Measurements from ENCODE around the gene NDUFC2.

DNA sequence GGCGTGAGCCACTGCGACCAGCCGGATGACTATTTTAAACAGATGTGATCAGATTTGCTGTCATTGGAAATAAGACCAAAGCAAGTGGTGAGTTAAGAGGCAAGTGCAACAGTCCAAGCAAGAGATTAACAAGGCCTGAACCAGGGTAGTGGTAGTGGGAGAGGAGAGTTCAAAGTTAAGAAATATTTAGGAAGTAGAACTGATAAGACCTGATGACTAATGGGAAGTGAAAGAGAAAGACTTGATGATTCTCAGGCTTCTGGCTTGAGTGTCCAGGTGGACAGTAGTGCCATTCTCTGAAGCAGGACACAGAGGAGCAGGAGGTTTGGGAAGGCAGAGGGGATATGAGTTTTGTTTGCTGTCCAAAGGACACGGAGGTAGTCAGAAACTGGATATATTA, 7.2 kb downstream of the NDUFC2 start:
- TF ChIP-seq, protein P1, sequence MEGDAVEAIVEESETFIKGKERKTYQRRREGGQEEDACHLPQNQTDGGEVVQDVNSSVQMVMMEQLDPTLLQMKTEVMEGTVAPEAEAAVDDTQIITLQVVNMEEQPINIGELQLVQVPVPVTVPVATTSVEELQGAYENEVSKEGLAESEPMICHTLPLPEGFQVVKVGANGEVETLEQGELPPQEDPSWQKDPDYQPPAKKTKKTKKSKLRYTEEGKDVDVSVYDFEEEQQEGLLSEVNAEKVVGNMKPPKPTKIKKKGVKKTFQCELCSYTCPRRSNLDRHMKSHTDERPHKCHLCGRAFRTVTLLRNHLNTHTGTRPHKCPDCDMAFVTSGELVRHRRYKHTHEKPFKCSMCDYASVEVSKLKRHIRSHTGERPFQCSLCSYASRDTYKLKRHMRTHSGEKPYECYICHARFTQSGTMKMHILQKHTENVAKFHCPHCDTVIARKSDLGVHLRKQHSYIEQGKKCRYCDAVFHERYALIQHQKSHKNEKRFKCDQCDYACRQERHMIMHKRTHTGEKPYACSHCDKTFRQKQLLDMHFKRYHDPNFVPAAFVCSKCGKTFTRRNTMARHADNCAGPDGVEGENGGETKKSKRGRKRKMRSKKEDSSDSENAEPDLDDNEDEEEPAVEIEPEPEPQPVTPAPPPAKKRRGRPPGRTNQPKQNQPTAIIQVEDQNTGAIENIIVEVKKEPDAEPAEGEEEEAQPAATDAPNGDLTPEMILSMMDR (conservative IDR thresholded peaks at IDR 0.05 in 1 of 2, IDR thresholded peaks at IDR 0.05 in 1 of 2; ENCODE audit: low read depth in 1 of 2, low read length in 2 of 2), result no peak
- no peak for TF ChIP-seq EZH2 (IDR thresholded peaks at IDR 0.05; ENCODE audit: low read length, missing control alignments)
